Upper lobe of right lung (tissue), 1 donor: ENCODE results near the gene JAG1. TPM values are rescaled to one million over a fixed set of nuclear protein-coding genes. Genes with fewer than 3 reads are reported as not detected.

ENCODE experiments used
- ATAC-seq: fragments of 200-7000 bp; cut with Tn5 transposase; one replicate; pipeline ENCODE4 v1.9.1; 2020; ENCODE audit warnings: mild to moderate bottlenecking, moderate library complexity
- DNase-seq: peaks from one replicate; pipeline ENCODE4 v3.0.0-alpha.2; 2020
- H3K27ac ChIP-seq: fragments of 200-600 bp; one replicate; pipeline ENCODE4 v1.8.0; 2022
- H3K27me3 ChIP-seq: fragments of 200-600 bp; one replicate; pipeline ENCODE4 v1.8.0; 2022; ENCODE audit warnings: mild to moderate bottlenecking
- H3K36me3 ChIP-seq: fragments of 200-600 bp; one replicate; pipeline ENCODE4 v1.8.0; 2022
- H3K4me1 ChIP-seq: fragments of 200-600 bp; one replicate; pipeline ENCODE4 v1.8.0; 2022
- H3K4me3 ChIP-seq: fragments of 200-600 bp; one replicate; pipeline ENCODE4 v1.8.0; 2022; ENCODE audit warnings: mild to moderate bottlenecking
- H3K9me3 ChIP-seq: fragments of 200-600 bp; one replicate; pipeline ENCODE4 v1.8.0; 2022
- CTCF ChIP-seq: fragments of 200-600 bp; IDR thresholded peaks from one replicate; pipeline ENCODE4 v1.8.0; 2022; ENCODE audit warnings: antibody characterized with exemption
- intact Hi-C: fragments of 100-400 bp; cut with DNase I; formaldehyde crosslinking; loops from one replicate; pipeline ENCODE4 v1.11.0; 2022
- total RNA-seq: library from RNA; stranded (reverse); fragmentation: NEBNext Ultra II Directional; extraction: Animal tissue kit (Norgen Biotek cat#: 25700); gene quantifications from one replicate; pipeline ENCODE4 v1.2.1, GENCODE V29; 2021
- donor health status: DM: no; HTN: yes; CAD: no; lungs with severe emphysema.

JAG1 gene
- total RNA-seq, 1 donor from 2014 or later = 51.6 TPM

- Histone ChIP-seq H3K4me3 (no peak overlapping the region), H3K27me3 (no peaks in the 10 kb centered on the region), H3K4me1 (peaks cover 21% of the 10 kb centered on the region), H3K9me3 (no peaks in the 10 kb centered on the region), H3K27ac (no peak overlapping the region), H3K36me3 (peaks cover 83% of the 10 kb centered on the region)
- DNase-seq (no peak), ATAC-seq (no peak)
- TF ChIP-seq CTCF = no peak
- intact Hi-C loops = loop anchor here (10.0 kb wide), 1 partner anchor 94 kb away; no protein-coding TSS in a partner anchor
Observed at GRCh38 chr20:10649080-10649796, 24.6 kb downstream of the JAG1 start.

GRCh38 chr20:10648651-10649050 lies 25.1 kb downstream of the JAG1 start:
- ATAC-seq = no peak
- peaks cover 15% of the 10 kb centered on the region for H3K4me1 ChIP-seq
- H3K36me3 ChIP-seq = peaks cover 88% of the 10 kb centered on the region
- H3K4me3 ChIP-seq = no peak overlapping the region
- no peaks in the 10 kb centered on the region for H3K27me3 ChIP-seq
- intact Hi-C loops = loop anchor here (10.0 kb wide), 1 partner anchor 94 kb away; no protein-coding TSS in a partner anchor
- no peak overlapping the region for H3K27ac ChIP-seq
- DNase-seq = no peak
- TF ChIP-seq CTCF = no peak
- H3K9me3 ChIP-seq = no peaks in the 10 kb centered on the region

- no peak for DNase-seq
- Histone ChIP-seq H3K9me3 (no peaks in the 10 kb centered on the region), H3K4me1 (peaks cover 10% of the 10 kb centered on the region), H3K4me3 (no peak overlapping the region), H3K27me3 (no peaks in the 10 kb centered on the region), H3K36me3 (peaks cover 96% of the 10 kb centered on the region), H3K27ac (no peak overlapping the region)
- intact Hi-C loops = loop anchor here (10.0 kb wide), 1 partner anchor 93 kb away; no protein-coding TSS in a partner anchor
- ATAC-seq = no peak
- no peak for TF ChIP-seq CTCF
Observed at GRCh38 chr20:10647909-10648308, 25.9 kb downstream of the JAG1 start.

GRCh38 chr20:10647471-10647870 lies 26.3 kb downstream of the JAG1 start:
- ATAC-seq (no peak), DNase-seq (no peak)
- intact Hi-C loops = loop anchor here (10.0 kb wide), 1 partner anchor 93 kb away; no protein-coding TSS in a partner anchor
- Histone ChIP-seq H3K36me3 (peaks cover 100% of the 10 kb centered on the region), H3K27ac (no peak overlapping the region), H3K4me3 (no peak overlapping the region), H3K27me3 (no peaks in the 10 kb centered on the region), H3K4me1 (peaks cover 5% of the 10 kb centered on the region), H3K9me3 (no peaks in the 10 kb centered on the region)
- no peak for TF ChIP-seq CTCF

GRCh38 chr20:10646886-10647420 lies 26.8 kb downstream of the JAG1 start:
- Histone ChIP-seq H3K27me3 (no peaks in the 10 kb centered on the region), H3K4me1 (no peaks in the 10 kb centered on the region), H3K27ac (no peak overlapping the region), H3K9me3 (no peaks in the 10 kb centered on the region), H3K4me3 (no peak overlapping the region), H3K36me3 (peaks cover 100% of the 10 kb centered on the region)
- DNase-seq = no peak
- TF ChIP-seq CTCF = no peak
- intact Hi-C loops = loop anchor here (10.0 kb wide), 1 partner anchor 92 kb away; no protein-coding TSS in a partner anchor
- ATAC-seq = no peak
